ENCODE measurements around the gene NIT1. TPM values are rescaled to one million over a fixed set of nuclear protein-coding genes. Genes with fewer than 3 reads are reported as not detected.

Gene NIT1
- total RNA-seq, 2 experiments from 2014 or later = 34.3 to 39.3 TPM

DNA sequence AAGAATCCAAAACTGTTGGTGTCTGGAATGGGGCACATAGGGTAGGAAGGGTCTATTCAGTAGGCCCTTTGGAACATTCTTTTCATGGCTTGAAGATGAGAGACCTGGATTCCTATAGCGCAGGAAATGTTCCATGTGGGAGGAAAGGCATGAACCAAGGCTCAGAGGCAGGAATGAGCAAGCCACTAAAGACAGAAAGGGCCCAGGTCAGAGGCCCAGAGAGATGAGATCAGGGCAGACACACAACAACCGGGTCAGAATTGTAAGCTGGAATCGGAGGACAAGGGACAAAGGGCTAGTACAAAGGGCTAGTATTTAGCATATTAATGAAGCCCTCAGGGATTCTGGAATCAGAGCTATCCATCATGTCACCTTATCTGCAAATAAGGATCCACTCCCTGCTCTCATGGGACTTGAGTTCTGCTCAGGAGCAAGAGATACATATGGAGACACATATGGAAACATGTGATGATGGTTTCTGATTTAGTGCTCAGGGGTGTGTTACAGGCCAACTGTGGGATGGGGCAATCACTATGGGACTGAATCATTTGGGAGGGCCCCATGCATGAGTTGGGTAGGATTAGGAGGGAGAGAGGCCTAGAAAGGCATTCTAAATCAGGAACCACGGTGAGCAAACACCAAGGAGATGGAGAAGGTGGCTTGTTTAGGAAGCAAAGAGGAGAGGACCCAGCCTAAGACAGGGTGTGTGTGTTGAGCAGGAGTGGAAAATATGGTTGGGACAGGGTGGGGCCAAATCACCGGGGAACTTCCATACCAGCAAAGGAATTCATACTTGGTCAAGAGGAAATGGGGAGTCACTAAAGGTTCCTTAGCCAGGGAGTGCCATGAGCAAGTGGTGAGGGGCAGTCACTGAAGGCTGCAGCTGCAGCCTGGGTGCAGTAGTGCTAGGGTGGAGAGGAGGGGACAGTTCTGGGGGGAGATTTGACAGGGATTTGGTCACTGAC lies 37.2 kb upstream of the NIT1 start:
- no peak overlapping the region for H3K27ac Mint-ChIP-seq
- H3K4me3 Mint-ChIP-seq = no peak overlapping the region
- no peaks in the 10 kb centered on the region for H3K9me3 Mint-ChIP-seq
- H3K27me3 Mint-ChIP-seq = no peaks in the 10 kb centered on the region
- H3K4me1 Mint-ChIP-seq = peaks cover 4% of the 10 kb centered on the region
- no peak for DNase-seq
- no peaks in the 10 kb centered on the region for H3K36me3 Mint-ChIP-seq

- H3K4me1 Mint-ChIP-seq = peaks cover 3% of the 10 kb centered on the region
- no peak for DNase-seq
- no peaks in the 10 kb centered on the region for H3K9me3 Mint-ChIP-seq
- H3K36me3 Mint-ChIP-seq = no peaks in the 10 kb centered on the region
- H3K4me3 Mint-ChIP-seq = no peak overlapping the region
- no peak overlapping the region for H3K27ac Mint-ChIP-seq
- no peaks in the 10 kb centered on the region for H3K27me3 Mint-ChIP-seq
These were observed 36.4 kb upstream of the NIT1 start for GRCh38 chr1:161081519-161081918.

GRCh38 chr1:161082483-161082882 lies 35.4 kb upstream of the NIT1 start:
- Mint-ChIP-seq H3K36me3 (no peaks in the 10 kb centered on the region), H3K27me3 (no peaks in the 10 kb centered on the region), H3K27ac (no peak overlapping the region), H3K4me1 (peaks cover 3% of the 10 kb centered on the region), H3K4me3 (no peak overlapping the region), H3K9me3 (no peaks in the 10 kb centered on the region)
- no peak for DNase-seq

DNA sequence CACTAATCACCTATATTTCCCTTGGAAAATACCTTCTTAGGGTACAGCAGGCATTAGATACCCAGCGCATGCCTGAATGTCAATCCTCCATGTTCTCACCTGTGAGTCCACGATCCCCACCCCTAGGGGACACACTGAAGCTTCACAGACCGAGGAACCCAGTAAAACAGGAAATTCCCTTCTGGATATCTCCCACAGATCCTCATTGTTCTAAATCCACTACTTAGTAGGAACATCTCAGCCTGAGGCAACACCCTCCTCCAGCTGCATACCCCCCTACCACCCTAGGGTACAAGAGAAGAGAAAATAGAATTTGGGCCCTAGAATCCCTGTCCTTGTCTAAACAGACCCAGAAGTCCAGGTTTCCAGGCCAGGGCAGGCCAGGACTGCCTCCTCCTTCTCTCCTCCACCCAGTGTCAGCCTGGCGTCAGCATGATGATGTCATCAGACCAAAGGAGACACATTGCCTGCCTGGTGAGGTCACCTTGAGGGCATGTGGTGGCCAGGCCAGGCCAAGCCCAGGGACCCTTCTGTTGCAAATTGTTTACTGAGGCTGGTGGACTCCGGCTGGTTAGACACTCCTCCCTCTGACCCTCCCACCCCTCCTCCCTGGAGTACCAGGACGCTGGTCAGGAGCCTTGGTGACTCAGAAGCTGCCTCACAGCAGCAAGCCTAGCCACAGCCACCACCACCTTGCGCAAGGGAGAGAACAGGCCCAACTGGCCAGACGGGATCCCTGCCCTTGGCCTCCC lies 34.7 kb upstream of the NIT1 start:
- no peak overlapping the region for H3K4me3 Mint-ChIP-seq
- H3K36me3 Mint-ChIP-seq = no peaks in the 10 kb centered on the region
- no peaks in the 10 kb centered on the region for H3K27me3 Mint-ChIP-seq
- H3K27ac Mint-ChIP-seq = no peak overlapping the region
- no peaks in the 10 kb centered on the region for H3K9me3 Mint-ChIP-seq
- no peak for DNase-seq
- peaks cover 8% of the 10 kb centered on the region for H3K4me1 Mint-ChIP-seq

DNA sequence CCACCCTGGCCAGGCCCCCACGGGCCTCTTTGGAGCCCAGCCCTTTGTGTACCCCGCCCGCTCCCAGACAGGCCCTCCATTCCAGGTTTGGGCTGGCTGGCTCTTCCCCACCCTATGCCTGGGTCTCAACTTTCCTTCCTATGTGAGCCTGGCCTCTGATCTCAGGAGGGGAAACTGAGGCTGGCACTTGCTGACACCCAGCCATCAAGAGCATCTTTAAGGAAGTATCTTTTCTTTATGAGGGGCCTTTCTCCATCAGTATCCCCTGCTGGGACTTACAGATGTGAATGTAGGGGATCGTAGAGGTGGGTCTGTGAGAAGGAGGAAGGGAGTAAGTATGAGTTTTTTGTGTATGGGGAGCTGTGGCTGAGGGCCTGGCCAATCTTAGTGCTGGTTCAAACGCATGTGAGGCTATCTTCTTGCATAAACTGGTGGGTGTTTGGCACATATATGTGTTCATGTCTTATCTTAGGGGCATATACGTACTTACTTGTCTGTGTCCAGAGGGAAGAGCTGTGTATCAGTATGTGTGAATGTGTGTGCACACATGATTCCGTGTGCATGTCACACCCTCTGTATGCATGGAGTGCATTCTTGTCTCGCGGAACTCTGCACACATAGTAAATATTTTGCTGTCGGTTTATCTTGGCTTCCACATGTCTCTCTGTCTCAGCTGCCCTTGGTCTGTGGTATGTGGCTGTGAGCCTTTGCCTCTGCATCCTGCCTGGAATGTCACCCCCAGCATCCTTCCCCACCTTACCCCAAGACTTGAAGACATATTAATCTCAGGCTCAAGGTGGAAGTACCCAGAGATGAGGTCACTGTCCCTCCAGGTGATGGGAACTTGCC lies 33.9 kb upstream of the NIT1 start:
- Mint-ChIP-seq H3K4me1 (peaks cover 11% of the 10 kb centered on the region), H3K27me3 (no peaks in the 10 kb centered on the region), H3K9me3 (no peaks in the 10 kb centered on the region), H3K36me3 (no peaks in the 10 kb centered on the region), H3K4me3 (no peak overlapping the region), H3K27ac (no peak overlapping the region)
- DNase-seq = no peak

DNA sequence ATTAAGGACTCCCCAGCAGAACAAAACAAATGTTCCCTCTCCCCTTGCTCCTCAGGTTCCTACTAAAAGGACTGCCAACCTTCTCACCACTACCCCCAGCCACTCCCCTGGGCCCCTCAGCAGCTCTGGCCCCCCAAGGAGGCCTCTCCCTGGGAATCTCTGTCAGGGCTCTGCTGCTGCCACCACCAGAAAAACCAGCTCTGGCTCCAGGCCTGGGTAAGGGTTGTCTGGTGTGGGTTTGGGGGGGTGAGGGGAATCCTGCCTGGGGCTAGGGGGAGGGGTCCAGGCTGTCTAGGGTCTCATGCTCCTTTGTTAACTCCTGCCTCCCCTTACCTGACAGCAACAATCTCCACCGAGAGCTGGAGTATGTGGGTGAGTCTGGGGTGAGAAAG lies 33.3 kb upstream of the NIT1 start:
- DNase-seq = no peak
- no peak overlapping the region for H3K4me3 Mint-ChIP-seq
- no peak overlapping the region for H3K27ac Mint-ChIP-seq
- no peaks in the 10 kb centered on the region for H3K36me3 Mint-ChIP-seq
- peaks cover 11% of the 10 kb centered on the region for H3K4me1 Mint-ChIP-seq
- no peaks in the 10 kb centered on the region for H3K9me3 Mint-ChIP-seq
- no peaks in the 10 kb centered on the region for H3K27me3 Mint-ChIP-seq

GRCh38 chr1:161085165-161085564 lies 32.7 kb upstream of the NIT1 start:
- Mint-ChIP-seq H3K9me3 (no peaks in the 10 kb centered on the region), H3K4me1 (peaks cover 13% of the 10 kb centered on the region), H3K27me3 (no peaks in the 10 kb centered on the region), H3K36me3 (no peaks in the 10 kb centered on the region), H3K27ac (no peak overlapping the region), H3K4me3 (no peak overlapping the region)
- DNase-seq = no peak

DNA sequence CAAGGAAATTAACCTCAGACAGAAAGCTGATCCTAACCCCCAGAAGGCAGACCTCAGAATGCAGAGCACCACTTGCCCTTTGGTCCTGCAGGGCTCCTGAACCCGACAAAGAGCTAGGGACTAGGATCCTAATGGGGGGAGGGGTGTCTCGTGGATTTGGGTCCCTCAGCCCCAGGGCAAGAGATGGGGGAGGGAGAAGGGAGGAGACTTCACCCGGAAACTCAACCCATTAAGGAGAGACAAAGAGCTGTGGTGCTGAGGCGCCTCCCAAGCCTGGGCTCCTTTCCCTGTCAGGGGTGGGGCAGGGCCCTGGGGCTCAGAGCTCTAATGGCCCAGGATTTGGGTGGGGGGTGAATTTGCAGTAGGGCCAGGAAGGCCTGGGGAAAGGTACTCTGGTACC lies 31.4 kb upstream of the NIT1 start:
- Mint-ChIP-seq H3K9me3 (no peaks in the 10 kb centered on the region), H3K36me3 (no peaks in the 10 kb centered on the region), H3K4me1 (peaks cover 25% of the 10 kb centered on the region), H3K27ac (no peak overlapping the region), H3K4me3 (no peak overlapping the region), H3K27me3 (no peaks in the 10 kb centered on the region)
- DNase-seq = no peak

DNA sequence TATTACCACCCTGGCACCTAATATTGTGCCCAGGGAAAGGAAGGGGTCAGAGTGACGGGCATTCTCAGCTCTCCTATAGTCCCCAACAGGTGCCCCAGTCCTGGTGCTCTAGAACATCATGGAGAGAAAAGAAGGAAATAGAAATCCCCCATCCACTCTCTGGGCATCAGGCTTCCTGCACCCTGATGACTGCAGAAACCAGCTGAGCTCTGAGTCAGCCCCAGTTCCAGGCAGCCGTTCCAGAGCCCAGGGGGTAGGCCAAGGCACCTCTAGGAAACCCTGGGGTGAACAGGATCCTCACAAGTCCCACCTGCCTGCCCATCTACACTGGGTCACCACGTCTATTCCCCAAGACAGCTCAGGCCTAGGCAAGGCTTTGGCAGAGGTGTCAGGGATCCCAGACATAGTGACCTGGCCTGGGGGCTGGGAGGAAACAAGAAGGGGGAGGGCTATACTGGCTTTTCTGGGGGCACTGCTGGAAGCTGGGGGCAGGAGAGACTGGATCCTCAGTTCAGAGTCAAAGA lies 29.3 kb upstream of the NIT1 start:
- no peak for DNase-seq
- Mint-ChIP-seq H3K27ac (no peak overlapping the region), H3K9me3 (no peaks in the 10 kb centered on the region), H3K36me3 (no peaks in the 10 kb centered on the region), H3K4me1 (peaks cover 45% of the 10 kb centered on the region), H3K27me3 (no peaks in the 10 kb centered on the region), H3K4me3 (no peak overlapping the region)

DNA sequence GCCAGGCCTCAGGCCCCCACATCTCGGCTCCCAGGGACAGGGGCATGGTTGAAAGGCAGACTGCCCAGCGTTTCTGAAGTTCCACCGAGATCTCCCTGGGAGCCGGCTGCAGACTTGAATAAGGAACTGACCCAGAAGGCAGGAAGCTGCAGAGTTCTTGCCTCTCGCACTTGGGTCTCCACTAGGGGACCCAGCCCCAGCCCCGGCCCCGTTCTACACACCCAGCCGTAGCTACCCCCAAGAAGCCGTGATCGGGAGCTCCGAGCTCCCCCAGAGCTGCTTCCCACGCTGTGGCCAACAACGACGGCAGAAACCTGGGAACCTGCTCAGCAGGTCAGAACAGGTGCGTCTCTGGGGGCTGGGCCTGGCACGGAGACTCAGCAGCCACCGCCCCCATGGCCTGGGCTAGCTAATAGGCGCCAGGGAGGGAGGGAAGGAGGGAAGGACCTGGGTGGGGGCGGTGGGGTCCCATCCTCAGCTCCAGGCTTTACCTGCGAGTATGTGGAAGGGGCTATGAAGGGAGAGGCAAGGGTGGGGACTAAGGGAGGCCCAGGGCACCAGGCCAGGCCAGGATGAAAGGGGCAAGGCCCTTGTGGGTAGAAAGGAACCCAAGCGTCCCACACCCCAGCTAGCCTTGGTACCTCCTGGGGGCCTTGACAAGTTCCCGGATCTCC lies 28.5 kb upstream of the NIT1 start, which contains the start of gene NECTIN4:
Gene NECTIN4, minus strand, starts transcription at position 308 of the 674 bp plus-strand sequence. Its CDS starts 262 bp downstream, at position 46.
- no peaks in the 10 kb centered on the region for H3K9me3 Mint-ChIP-seq
- no peaks in the 10 kb centered on the region for H3K36me3 Mint-ChIP-seq
- no peaks in the 10 kb centered on the region for H3K27me3 Mint-ChIP-seq
- DNase-seq = no peak
- H3K4me3 Mint-ChIP-seq = no peak within 1 kb of the TSS
- H3K27ac Mint-ChIP-seq = no peak within 1 kb of the TSS
- H3K4me1 Mint-ChIP-seq = peaks cover 48% of the 10 kb centered on the region

- Mint-ChIP-seq H3K27ac (no peak overlapping the region), H3K27me3 (no peaks in the 10 kb centered on the region), H3K9me3 (no peaks in the 10 kb centered on the region), H3K4me1 (peaks cover 48% of the 10 kb centered on the region), H3K36me3 (no peaks in the 10 kb centered on the region), H3K4me3 (no peak overlapping the region)
- DNase-seq = no peak
These were observed 28.0 kb upstream of the NIT1 start for GRCh38 chr1:161089938-161090337.

DNA sequence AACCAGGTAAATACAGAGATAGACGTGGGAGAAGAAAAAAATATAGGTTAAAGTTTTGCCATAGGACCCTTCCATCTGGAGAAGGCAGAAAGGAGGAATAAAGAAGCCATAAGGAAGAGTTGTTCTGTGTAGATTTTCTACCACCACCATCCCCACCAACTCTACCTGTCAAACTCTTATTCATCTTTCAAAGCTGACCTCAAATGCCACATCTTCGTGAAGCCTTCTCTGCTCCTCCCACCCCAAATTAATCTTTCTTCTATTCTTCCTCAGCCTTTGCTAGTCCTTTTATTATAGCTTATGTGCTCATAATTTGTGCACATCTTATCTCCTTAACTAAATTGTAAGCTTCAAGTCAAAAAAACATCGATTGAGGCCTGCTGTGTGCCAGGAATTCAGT lies 27.3 kb upstream of the NIT1 start:
- no peak for DNase-seq
- no peaks in the 10 kb centered on the region for H3K36me3 Mint-ChIP-seq
- no peaks in the 10 kb centered on the region for H3K9me3 Mint-ChIP-seq
- no peak overlapping the region for H3K27ac Mint-ChIP-seq
- no peaks in the 10 kb centered on the region for H3K27me3 Mint-ChIP-seq
- peaks cover 48% of the 10 kb centered on the region for H3K4me1 Mint-ChIP-seq
- no peak overlapping the region for H3K4me3 Mint-ChIP-seq

GRCh38 chr1:161091093-161091492 lies 26.8 kb upstream of the NIT1 start:
- DNase-seq = no peak
- Mint-ChIP-seq H3K27ac (no peak overlapping the region), H3K4me3 (no peak overlapping the region), H3K4me1 (peaks cover 51% of the 10 kb centered on the region), H3K9me3 (no peaks in the 10 kb centered on the region), H3K36me3 (no peaks in the 10 kb centered on the region), H3K27me3 (no peaks in the 10 kb centered on the region)

DNA sequence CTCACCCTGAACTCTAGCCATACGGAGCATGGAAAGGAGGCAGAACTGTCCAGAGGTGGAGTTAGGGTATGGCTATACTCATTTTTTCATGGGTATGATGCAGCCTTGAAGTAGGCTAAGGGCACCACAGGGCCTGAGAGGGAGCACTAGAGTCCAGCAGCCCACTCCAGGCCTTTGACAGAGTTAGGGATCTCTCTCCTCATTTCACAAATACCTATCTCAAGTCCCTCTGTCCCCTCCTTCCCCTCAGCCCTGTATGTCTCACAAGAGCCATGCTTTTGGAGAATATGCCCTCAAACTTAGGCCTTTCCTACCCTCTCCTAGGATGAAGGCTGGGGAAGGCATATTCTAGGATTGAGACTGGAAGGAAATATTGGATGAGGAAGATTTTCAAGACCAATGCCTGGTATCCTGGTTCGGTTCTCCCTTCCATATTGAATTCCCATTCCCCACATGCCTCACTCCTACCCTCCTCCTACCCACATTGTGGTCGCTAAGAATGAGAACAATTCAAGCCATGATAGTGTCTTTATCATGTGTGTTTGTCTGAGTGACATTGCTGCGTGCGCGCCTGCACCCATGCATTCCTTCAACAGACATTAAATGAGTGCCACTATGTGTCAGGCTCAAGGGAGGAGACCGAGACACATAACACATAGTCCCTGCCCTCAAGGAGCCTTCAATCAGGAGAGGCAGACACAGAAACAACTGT lies 26.0 kb upstream of the NIT1 start:
- Mint-ChIP-seq H3K27me3 (no peaks in the 10 kb centered on the region), H3K36me3 (no peaks in the 10 kb centered on the region), H3K4me3 (no peak overlapping the region), H3K9me3 (no peaks in the 10 kb centered on the region), H3K4me1 (peaks cover 59% of the 10 kb centered on the region), H3K27ac (peak overlapping the region; percentile 23)
- no peak for DNase-seq
